Neural cell (in vitro differentiated cells): Measurements from ENCODE around the gene NTSR2. TPM values are rescaled to one million over a fixed set of nuclear protein-coding genes. Genes with fewer than 3 reads are reported as not detected.

ENCODE experiments used
- H2AFZ ChIP-seq: fragments of 200-600, 300-800 bp; sonication (generic), shearing (Covaris generic); 2 replicates; pipeline ENCODE4 v1.6.0; 2014; ENCODE audit warnings: low read depth, mild to moderate bottlenecking, antibody characterized with exemption, low read length, moderate library complexity
- H3F3A ChIP-seq: fragments of 200-600 bp; shearing (Covaris generic); 2 replicates; pipeline ENCODE4 v1.6.1; 2016; ENCODE audit warnings: mild to moderate bottlenecking, moderate library complexity, mixed read lengths, antibody characterized with exemption, low read length; ENCODE audit not compliant: insufficient read depth, poor library complexity, severe bottlenecking
- H3K27ac ChIP-seq: fragments of 200-600, 300-800 bp; sonication (generic), shearing (Covaris generic); 2 replicates; pipeline ENCODE4 v1.5.1; 2014; ENCODE audit warnings: mild to moderate bottlenecking, low read length, moderate library complexity
- H3K27me3 ChIP-seq: fragments of 300-800, 200-600 bp; sonication (generic), shearing (Covaris generic); 2 replicates; pipeline ENCODE4 v1.6.0; 2014; ENCODE audit warnings: mild to moderate bottlenecking, low read depth, low read length, moderate library complexity; ENCODE audit not compliant: insufficient read depth
- H3K36me3 ChIP-seq: fragments of 300-800, 200-600 bp; sonication (generic), shearing (Covaris generic); 2 replicates; pipeline ENCODE4 v1.5.1; 2014; ENCODE audit warnings: mild to moderate bottlenecking, antibody characterized with exemption, low read length, moderate library complexity; ENCODE audit not compliant: insufficient read depth
- H3K4me2 ChIP-seq: fragments of 300-800, 200-600 bp; sonication (generic), shearing (Covaris generic); 2 replicates; pipeline ENCODE4 v1.6.0; 2014; ENCODE audit warnings: mild to moderate bottlenecking, low read length
- H3K4me3 ChIP-seq: fragments of 300-800, 200-600 bp; sonication (generic), shearing (Covaris generic); 2 replicates; pipeline ENCODE4 v1.5.1; 2014; ENCODE audit warnings: mild to moderate bottlenecking, low read length, moderate library complexity
- H3K79me2 ChIP-seq: fragments of 200-600 bp; shearing (Covaris generic); replicated peaks from 2 replicates; pipeline ENCODE4 v1.6.0; 2014; ENCODE audit warnings: mild to moderate bottlenecking, low read length, moderate library complexity; ENCODE audit not compliant: insufficient read depth
- H3K9ac ChIP-seq: fragments of 300-800, 200-600 bp; sonication (generic), shearing (Covaris generic); 2 replicates; pipeline ENCODE4 v1.6.1; 2016; ENCODE audit warnings: mild to moderate bottlenecking, low read length, mixed read lengths
- H3K9me2 ChIP-seq: fragments of 200-600 bp; shearing (Covaris generic); 2 replicates; pipeline ENCODE4 v1.6.1; 2016; ENCODE audit warnings: mild to moderate bottlenecking, low read length, mixed read lengths; ENCODE audit not compliant: insufficient read depth
- H3K9me3 ChIP-seq: fragments of 200-600, 300-800 bp; sonication (generic), shearing (Covaris generic); 2 replicates; pipeline ENCODE4 v1.6.1; 2016; ENCODE audit warnings: mild to moderate bottlenecking, mixed run types, low read length, moderate library complexity, mixed read lengths
- H4K20me1 ChIP-seq: fragments of 200-600 bp; shearing (Covaris generic); 2 replicates; pipeline ENCODE4 v1.6.1; 2016; ENCODE audit warnings: mild to moderate bottlenecking, mixed run types; ENCODE audit not compliant: insufficient read depth
- CTCF ChIP-seq: fragments of 450-650 bp; IDR thresholded peaks from 2 replicates; pipeline ENCODE4 v1.5.1; 2014; ENCODE audit warnings: antibody characterized with exemption, mild to moderate bottlenecking, moderate library complexity; ENCODE audit not compliant: poor library complexity, severe bottlenecking
- EP300 ChIP-seq: fragments of 450-650 bp; conservative IDR thresholded peaks from 2 replicates; pipeline ENCODE4 v1.6.1; 2014; ENCODE audit warnings: antibody characterized with exemption, mild to moderate bottlenecking, moderate library complexity; ENCODE audit not compliant: poor library complexity, severe bottlenecking
- EZH2 ChIP-seq: fragments of 200-600, 300-800 bp; shearing (Covaris generic), sonication (generic); IDR thresholded peaks from 2 replicates; pipeline ENCODE4 v1.6.1; 2014; ENCODE audit warnings: antibody characterized with exemption, low read length, borderline replicate concordance, mild to moderate bottlenecking; ENCODE audit not compliant: insufficient read depth, poor library complexity, severe bottlenecking
- MXI1 ChIP-seq: fragments of 450-650 bp; conservative IDR thresholded peaks from 2 replicates; pipeline ENCODE4 v1.6.1; 2014; ENCODE audit warnings: antibody characterized with exemption, mild to moderate bottlenecking; ENCODE audit not compliant: poor library complexity, severe bottlenecking
- POLR2AphosphoS5 ChIP-seq: IDR thresholded peaks from 2 replicates; pipeline ENCODE4 v1.6.1; 2012
- RAD21 ChIP-seq: fragments of 450-650 bp; conservative IDR thresholded peaks from 2 replicates; pipeline ENCODE4 v1.6.1; 2014; ENCODE audit warnings: antibody characterized with exemption, mild to moderate bottlenecking, moderate library complexity
- REST ChIP-seq: IDR thresholded peaks from 2 replicates; pipeline ENCODE4 v1.6.1; 2012; ENCODE audit warnings: borderline replicate concordance
- SMC3 ChIP-seq: fragments of 450-650 bp; conservative IDR thresholded peaks from 2 replicates; pipeline ENCODE4 v1.6.1; 2014; ENCODE audit warnings: antibody characterized with exemption, mild to moderate bottlenecking, moderate library complexity; ENCODE audit not compliant: poor library complexity
- TAF1 ChIP-seq: IDR thresholded peaks from 2 replicates; pipeline ENCODE4 v1.6.1; 2012; ENCODE audit warnings: low read depth
- polyA plus RNA-seq: library from polyadenylated mRNA; depleted of rRNA; stranded (reverse); fragments of >200 nt; gene quantifications from 2 replicates; pipeline ENCODE4 v1.2.3, GENCODE V29; 2014

The NTSR2 gene
- polyA plus RNA-seq, 1 donor from 2014 or later: not detected

- H3F3A ChIP-seq: no peaks in the 10 kb centered on the region
- no peak overlapping the region for H3K4me2 ChIP-seq
- H3K9me3 ChIP-seq: no peaks in the 10 kb centered on the region
- TF ChIP-seq SMC3 (no peak), RAD21 (no peak), TAF1 (no peak), REST (no peak), EZH2 (no peak), POLR2AphosphoS5 (no peak), EP300 (no peak), CTCF (no peak), MXI1 (no peak)
- no peak overlapping the region for H3K27ac ChIP-seq
- H3K9me2 ChIP-seq: no peaks in the 10 kb centered on the region
- H3K36me3 ChIP-seq: no peaks in the 10 kb centered on the region
- no peaks in the 10 kb centered on the region for H3K27me3 ChIP-seq
- no peak overlapping the region for H3K9ac ChIP-seq
- no peak overlapping the region for H3K4me3 ChIP-seq
- no peak overlapping the region for H2AFZ ChIP-seq
- no peaks in the 10 kb centered on the region for H3K79me2 ChIP-seq
- no peaks in the 10 kb centered on the region for H4K20me1 ChIP-seq
Observed at GRCh38 chr2:11656252-11656651, 13.7 kb downstream of the NTSR2 start.

GRCh38 chr2:11655495-11655894, 14.5 kb downstream of the NTSR2 start:
- Histone ChIP-seq H3K27ac (no peak overlapping the region), H3K36me3 (no peaks in the 10 kb centered on the region), H3K79me2 (no peaks in the 10 kb centered on the region), H2AFZ (no peak overlapping the region), H3K9ac (no peak overlapping the region), H4K20me1 (no peaks in the 10 kb centered on the region), H3K27me3 (no peaks in the 10 kb centered on the region), H3K4me3 (no peak overlapping the region), H3K4me2 (no peak overlapping the region), H3K9me2 (no peaks in the 10 kb centered on the region), H3F3A (no peaks in the 10 kb centered on the region), H3K9me3 (no peaks in the 10 kb centered on the region)
- TF ChIP-seq POLR2AphosphoS5 (no peak), SMC3 (no peak), CTCF (no peak), TAF1 (no peak), EP300 (no peak), REST (no peak), MXI1 (no peak), EZH2 (no peak), RAD21 (no peak)
